ENCODE results near the gene EPN1.

Gene EPN1

DNA sequence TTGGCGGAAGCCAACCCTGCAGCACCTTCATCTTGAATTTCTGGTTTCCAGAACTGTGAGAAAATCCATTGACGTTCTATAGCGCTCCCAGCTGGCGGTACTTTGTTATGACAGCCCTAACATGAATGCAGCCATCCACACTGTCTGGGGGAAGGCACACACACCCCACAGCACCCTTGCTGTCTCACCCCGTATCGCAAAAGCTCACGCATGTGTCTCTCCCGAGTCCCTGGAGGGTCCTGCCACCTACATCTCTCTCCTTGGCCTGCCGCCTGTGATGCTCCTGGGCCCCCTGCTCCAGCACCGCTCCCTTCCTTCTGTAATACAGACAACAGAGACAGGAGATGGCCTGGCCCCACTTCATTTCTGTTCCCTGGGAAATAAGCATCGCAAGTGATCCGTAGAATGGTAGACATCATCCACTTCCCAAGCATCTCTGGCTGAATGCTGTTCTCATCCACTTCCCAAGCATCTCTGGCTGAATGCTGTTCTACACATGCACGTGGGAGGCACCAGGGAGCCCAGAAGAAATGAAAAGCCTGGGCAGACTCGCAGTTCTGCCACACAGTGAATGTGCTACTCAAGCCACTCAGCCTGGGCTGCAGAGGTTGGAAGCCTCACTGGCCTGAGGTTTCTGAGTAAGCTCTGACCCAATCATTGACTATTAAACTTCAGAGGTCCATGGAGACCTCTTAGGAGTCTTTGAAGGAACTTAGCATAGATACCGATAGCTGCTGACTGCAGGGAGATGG lies 29.6 kb downstream of the EPN1 start:
- peak; percentile 21 for DNase-seq (ENCODE audit: low read depth)
- H3K4me3 ChIP-seq (ENCODE audit: low read depth, low read length): no peak overlapping the region
- TF ChIP-seq, protein P1, sequence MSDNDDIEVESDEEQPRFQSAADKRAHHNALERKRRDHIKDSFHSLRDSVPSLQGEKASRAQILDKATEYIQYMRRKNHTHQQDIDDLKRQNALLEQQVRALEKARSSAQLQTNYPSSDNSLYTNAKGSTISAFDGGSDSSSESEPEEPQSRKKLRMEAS (IDR thresholded peaks at IDR 0.05; ENCODE audit: low read depth, low read length): no peak
- TF ChIP-seq CTCF (IDR thresholded peaks at IDR 0.05; ENCODE audit: low read depth, low read length): peak; percentile 21

DNA sequence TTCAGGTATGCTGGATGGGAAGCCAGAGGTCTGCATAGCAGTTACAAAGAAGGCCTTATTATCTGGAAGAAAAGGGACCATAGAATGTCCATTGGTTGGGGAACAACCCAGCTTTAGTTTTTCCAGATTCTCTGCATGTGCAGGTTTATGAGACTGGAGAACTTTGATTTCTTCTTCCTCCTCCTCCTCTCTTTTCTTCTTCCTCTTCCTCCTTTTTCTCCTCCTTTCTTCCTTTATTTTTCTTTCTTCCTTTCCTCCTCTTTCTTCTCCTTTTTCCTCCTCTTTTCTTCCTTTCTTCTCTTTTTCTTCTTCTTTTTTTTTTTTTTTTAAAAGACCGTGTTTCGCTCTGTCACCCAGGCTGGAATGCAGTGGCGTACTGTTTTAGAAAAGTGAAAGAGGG lies 30.9 kb downstream of the EPN1 start:
- TF ChIP-seq CTCF (IDR thresholded peaks at IDR 0.05; ENCODE audit: low read depth, low read length) (no peak), MYC (IDR thresholded peaks at IDR 0.05; ENCODE audit: low read depth, low read length) (no peak), POLR2A (IDR thresholded peaks at IDR 0.05; ENCODE audit: extremely low read depth, insufficient read length) (no peak)
- TF ChIP-seq, protein P1 (IDR thresholded peaks at IDR 0.05; ENCODE audit: low read depth, low read length): no peak
- DNase-seq (ENCODE audit: low read depth): no peak
- H3K4me3 ChIP-seq (ENCODE audit: low read depth, low read length): no peak overlapping the region

DNA sequence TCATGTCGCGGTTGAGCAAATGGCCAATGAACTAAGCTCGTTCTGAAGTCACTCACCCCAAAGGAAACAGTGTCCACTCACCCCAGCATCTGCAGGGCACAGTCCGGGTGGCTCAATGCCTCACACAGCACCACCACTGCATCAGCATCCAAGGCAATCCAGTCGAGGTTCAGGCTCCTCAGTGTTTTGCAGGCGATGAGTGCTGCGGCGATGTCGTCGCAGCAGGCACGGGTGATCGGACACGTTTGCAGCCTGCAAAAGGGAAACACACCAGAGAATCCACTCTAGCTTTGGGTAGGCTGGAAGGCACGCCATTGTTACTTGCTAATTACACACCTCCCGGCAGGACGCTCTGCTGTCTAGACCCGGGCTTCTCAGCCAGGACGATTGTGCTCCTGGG lies 36.7 kb downstream of the EPN1 start:
- H3K4me3 ChIP-seq (ENCODE audit: low read depth, low read length): no peak overlapping the region
- TF ChIP-seq, protein P1 (IDR thresholded peaks at IDR 0.05; ENCODE audit: low read depth, low read length): no peak
- TF ChIP-seq POLR2A (IDR thresholded peaks at IDR 0.05; ENCODE audit: extremely low read depth, insufficient read length) (no peak), CTCF (IDR thresholded peaks at IDR 0.05; ENCODE audit: low read depth, low read length) (no peak), MYC (IDR thresholded peaks at IDR 0.05; ENCODE audit: low read depth, low read length) (no peak)
- no peak for DNase-seq (ENCODE audit: low read depth)

- DNase-seq (ENCODE audit: low read depth): no peak
- no peak for TF ChIP-seq MYC (IDR thresholded peaks at IDR 0.05; ENCODE audit: low read depth, low read length)
- TF ChIP-seq, protein P1 (IDR thresholded peaks at IDR 0.05; ENCODE audit: low read depth, low read length): no peak
- no peak for TF ChIP-seq POLR2A (IDR thresholded peaks at IDR 0.05; ENCODE audit: extremely low read depth, insufficient read length)
- no peak for TF ChIP-seq CTCF (IDR thresholded peaks at IDR 0.05; ENCODE audit: low read depth, low read length)
- H3K4me3 ChIP-seq (ENCODE audit: low read depth, low read length): no peak overlapping the region
Observed at GRCh38 chr19:55712804-55713631, 38.0 kb downstream of the EPN1 start.

DNA sequence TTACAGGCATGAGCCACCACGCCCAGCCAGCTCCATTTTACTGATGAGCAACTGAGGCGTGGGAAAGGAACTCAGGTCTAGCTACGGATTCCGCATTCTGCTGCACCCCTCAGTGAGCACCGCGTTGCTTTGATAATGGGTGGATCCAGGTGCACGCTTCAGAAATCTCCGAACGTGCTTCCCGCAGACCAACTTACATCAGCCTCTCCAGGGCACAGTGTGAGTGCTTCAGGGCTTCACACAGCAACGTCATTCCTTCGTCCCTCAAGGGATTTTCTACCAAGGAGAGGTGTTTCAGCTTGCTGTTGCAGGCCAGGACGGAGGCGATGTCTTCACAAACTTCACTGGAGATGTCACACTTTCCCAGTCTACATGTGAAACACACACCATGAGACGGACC lies 41.5 kb downstream of the EPN1 start:
- no peak overlapping the region for H3K4me3 ChIP-seq (ENCODE audit: low read depth, low read length)
- no peak for DNase-seq (ENCODE audit: low read depth)
- TF ChIP-seq, protein P1 (IDR thresholded peaks at IDR 0.05; ENCODE audit: low read depth, low read length): no peak
- TF ChIP-seq POLR2A (IDR thresholded peaks at IDR 0.05; ENCODE audit: extremely low read depth, insufficient read length): no peak
- no peak for TF ChIP-seq CTCF (IDR thresholded peaks at IDR 0.05; ENCODE audit: low read depth, low read length)
- no peak for TF ChIP-seq MYC (IDR thresholded peaks at IDR 0.05; ENCODE audit: low read depth, low read length)

All from NB4 (cell line).